HFFc6 (cell line): Measurements from ENCODE around the gene CDKN2A. TPM values are rescaled to one million over a fixed set of nuclear protein-coding genes. Genes with fewer than 3 reads are reported as not detected.

Experiments used
- DNase-seq: peaks from one replicate; pipeline ENCODE4 v3.0.0-alpha.2; 2018
- H3K27ac Mint-ChIP-seq: 2 replicates; pipeline ENCODE4 v1.8.0; 2020; ENCODE audit warnings: mild to moderate bottlenecking, mixed read lengths
- H3K27me3 Mint-ChIP-seq: 2 replicates; pipeline ENCODE4 v1.8.0; 2021; ENCODE audit warnings: mild to moderate bottlenecking, moderate library complexity, mixed read lengths; ENCODE audit not compliant: insufficient read depth
- H3K36me3 Mint-ChIP-seq: 2 replicates; pipeline ENCODE4 v1.8.0; 2021; ENCODE audit warnings: low read depth, mixed read lengths
- H3K4me1 Mint-ChIP-seq: 2 replicates; pipeline ENCODE4 v1.8.0; 2020; ENCODE audit warnings: low read depth, mixed read lengths
- H3K4me3 Mint-ChIP-seq: 2 replicates; pipeline ENCODE4 v1.8.0; 2020; ENCODE audit warnings: mild to moderate bottlenecking, moderate library complexity, mixed read lengths
- H3K9me3 Mint-ChIP-seq: 2 replicates; pipeline ENCODE4 v1.8.0; 2020; ENCODE audit warnings: mild to moderate bottlenecking, mixed read lengths
- total RNA-seq, 6 experiments: library from RNA; stranded (reverse); fragmentation: NEBNext Ultra II Directional; extraction: Animal tissue kit (Norgen Biotek cat#: 25700); gene quantifications; 2 replicates in 1 of 6; 3 replicates in 5 of 6; pipeline ENCODE4 v1.2.3, GENCODE V29; 2021
- TF ChIP-seq, protein P1 (sequence below): fragments of 200-600 bp; sonication (generic); IDR thresholded peaks from 2 replicates; pipeline ENCODE4 v1.5.0; 2021; ENCODE audit warnings: antibody characterized with exemption, mild to moderate bottlenecking

CDKN2A gene
- total RNA-seq, 6 experiments from 2014 or later = 47.7 to 133 (median 121) TPM

DNA sequence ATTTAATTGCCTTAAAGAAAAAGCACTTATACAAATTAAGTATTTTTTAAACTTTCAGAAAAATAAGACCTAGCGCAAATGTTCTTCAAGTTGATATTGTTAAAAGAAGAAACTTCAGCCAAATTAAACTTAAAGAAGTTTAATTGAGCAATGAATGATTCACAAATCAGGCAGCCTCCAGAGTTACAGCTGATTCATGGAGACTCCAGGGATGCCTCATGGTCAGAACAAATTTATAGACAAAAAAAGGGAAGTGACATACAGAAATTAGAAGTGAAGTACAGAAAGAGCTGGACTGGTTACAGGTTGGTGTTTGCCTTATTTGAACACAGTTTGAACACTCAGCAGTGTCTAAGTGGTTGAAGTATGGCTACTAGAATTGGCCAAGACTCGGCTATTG lies 60.3 kb downstream of the CDKN2A start:
- TF ChIP-seq, protein P1, sequence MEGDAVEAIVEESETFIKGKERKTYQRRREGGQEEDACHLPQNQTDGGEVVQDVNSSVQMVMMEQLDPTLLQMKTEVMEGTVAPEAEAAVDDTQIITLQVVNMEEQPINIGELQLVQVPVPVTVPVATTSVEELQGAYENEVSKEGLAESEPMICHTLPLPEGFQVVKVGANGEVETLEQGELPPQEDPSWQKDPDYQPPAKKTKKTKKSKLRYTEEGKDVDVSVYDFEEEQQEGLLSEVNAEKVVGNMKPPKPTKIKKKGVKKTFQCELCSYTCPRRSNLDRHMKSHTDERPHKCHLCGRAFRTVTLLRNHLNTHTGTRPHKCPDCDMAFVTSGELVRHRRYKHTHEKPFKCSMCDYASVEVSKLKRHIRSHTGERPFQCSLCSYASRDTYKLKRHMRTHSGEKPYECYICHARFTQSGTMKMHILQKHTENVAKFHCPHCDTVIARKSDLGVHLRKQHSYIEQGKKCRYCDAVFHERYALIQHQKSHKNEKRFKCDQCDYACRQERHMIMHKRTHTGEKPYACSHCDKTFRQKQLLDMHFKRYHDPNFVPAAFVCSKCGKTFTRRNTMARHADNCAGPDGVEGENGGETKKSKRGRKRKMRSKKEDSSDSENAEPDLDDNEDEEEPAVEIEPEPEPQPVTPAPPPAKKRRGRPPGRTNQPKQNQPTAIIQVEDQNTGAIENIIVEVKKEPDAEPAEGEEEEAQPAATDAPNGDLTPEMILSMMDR = no peak
- H3K27me3 Mint-ChIP-seq = no peaks in the 10 kb centered on the region
- peaks cover 12% of the 10 kb centered on the region for H3K36me3 Mint-ChIP-seq
- peak; percentile 29 for DNase-seq
- H3K4me3 Mint-ChIP-seq = no peak overlapping the region
- H3K27ac Mint-ChIP-seq = no peak overlapping the region
- H3K4me1 Mint-ChIP-seq = peaks cover 47% of the 10 kb centered on the region
- H3K9me3 Mint-ChIP-seq = no peaks in the 10 kb centered on the region

DNA sequence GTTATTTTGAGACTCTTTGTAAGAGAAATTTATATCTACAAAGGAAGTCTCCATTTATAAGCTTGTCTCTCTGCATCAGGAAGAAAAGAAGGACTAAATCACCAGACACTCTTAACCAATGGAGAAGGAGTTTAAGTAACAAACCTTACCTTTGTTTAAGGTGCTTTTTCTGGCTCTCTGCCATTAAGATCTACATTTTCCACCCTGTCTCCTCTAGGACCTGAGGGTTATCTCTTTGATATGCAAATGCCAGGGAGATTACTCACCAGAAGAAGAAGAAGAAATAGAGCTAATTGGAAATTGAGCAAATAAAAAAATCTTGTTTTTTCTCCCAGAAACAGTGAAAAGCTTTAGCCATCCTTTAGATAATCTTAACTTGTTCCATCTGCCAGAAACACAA lies 60.9 kb downstream of the CDKN2A start:
- peaks cover 47% of the 10 kb centered on the region for H3K4me1 Mint-ChIP-seq
- H3K4me3 Mint-ChIP-seq = no peak overlapping the region
- TF ChIP-seq, protein P1 = no peak
- H3K36me3 Mint-ChIP-seq = peaks cover 12% of the 10 kb centered on the region
- H3K27ac Mint-ChIP-seq = no peak overlapping the region
- no peak for DNase-seq
- H3K27me3 Mint-ChIP-seq = no peaks in the 10 kb centered on the region
- H3K9me3 Mint-ChIP-seq = no peaks in the 10 kb centered on the region

DNA sequence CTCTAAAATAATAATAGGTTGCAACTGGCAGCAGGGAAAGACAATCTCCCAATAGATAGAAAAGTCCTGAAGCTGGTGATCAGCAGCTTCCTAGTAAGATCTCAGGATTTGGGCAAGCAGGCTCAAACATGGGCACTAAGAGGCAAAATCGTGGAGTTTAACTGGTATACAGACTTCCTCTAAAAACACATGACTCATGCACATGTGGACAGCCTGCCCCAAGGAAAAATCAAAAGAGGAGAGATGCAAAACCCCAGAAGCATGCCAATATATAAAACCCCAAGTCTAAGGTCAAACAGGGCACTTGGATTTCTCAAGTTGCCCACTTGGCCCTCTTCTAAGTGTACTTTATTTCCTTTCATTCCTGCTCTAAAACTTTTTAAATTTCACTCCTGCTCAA lies 62.8 kb downstream of the CDKN2A start:
- no peak overlapping the region for H3K27ac Mint-ChIP-seq
- H3K4me1 Mint-ChIP-seq = peaks cover 41% of the 10 kb centered on the region
- TF ChIP-seq, protein P1 = no peak
- DNase-seq = no peak
- peaks cover 12% of the 10 kb centered on the region for H3K36me3 Mint-ChIP-seq
- H3K27me3 Mint-ChIP-seq = no peaks in the 10 kb centered on the region
- H3K9me3 Mint-ChIP-seq = no peaks in the 10 kb centered on the region
- no peak overlapping the region for H3K4me3 Mint-ChIP-seq

DNA sequence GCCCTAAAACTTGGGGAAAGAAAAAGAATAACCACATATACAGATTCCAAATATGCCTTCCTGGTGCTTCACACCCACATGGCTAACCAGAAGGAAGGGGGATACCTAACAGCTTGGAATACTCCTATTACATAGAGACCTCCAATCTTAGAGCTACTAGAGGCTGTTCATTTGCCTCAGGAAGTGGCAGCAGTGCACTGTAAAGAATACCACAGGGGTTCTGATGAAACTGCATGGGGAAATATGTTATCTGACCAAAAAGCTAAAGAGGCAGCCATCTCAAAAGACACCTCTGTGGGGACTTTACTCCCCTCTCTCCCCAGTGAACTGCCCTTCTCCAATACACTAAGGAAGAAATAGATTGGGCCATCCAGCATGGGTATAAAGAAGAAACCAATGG lies 66.4 kb downstream of the CDKN2A start:
- no peak for DNase-seq
- no peaks in the 10 kb centered on the region for H3K27me3 Mint-ChIP-seq
- H3K4me1 Mint-ChIP-seq = peaks cover 13% of the 10 kb centered on the region
- no peak overlapping the region for H3K27ac Mint-ChIP-seq
- H3K36me3 Mint-ChIP-seq = peaks cover 12% of the 10 kb centered on the region
- H3K4me3 Mint-ChIP-seq = no peak overlapping the region
- no peaks in the 10 kb centered on the region for H3K9me3 Mint-ChIP-seq
- TF ChIP-seq, protein P1 = no peak

DNA sequence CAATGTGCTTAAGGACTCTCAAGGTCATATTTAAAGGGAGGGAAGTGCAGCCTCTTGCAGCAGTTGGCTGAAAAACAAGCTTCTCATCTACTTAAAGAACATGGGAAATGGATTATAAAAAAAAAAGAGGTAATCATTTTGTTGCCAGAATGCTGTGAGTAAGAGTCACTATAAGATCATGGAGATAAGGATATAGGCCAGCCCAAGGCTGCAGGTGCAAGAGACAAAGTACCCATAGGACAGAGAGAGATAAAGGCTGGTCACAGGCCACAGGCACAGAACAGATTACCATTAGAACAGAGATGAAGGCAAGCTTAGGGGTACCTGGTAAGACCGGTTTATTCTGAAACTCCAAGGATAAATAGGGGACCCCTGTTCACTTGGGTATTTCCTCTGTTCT lies 70.5 kb downstream of the CDKN2A start:
- Mint-ChIP-seq H3K4me3 (no peak overlapping the region), H3K27me3 (no peaks in the 10 kb centered on the region), H3K9me3 (no peaks in the 10 kb centered on the region), H3K36me3 (no peaks in the 10 kb centered on the region; the same call in none of the 2 replicates), H3K4me1 (peaks cover 17% of the 10 kb centered on the region), H3K27ac (no peak overlapping the region)
- TF ChIP-seq, protein P1 = no peak
- DNase-seq = no peak
